RWPE2 (cell line): ENCODE measurements around the gene PKN1.

Experiments used
- ATAC-seq: fragments of 200-7000 bp; cut with Tn5 transposase; 3 replicates; pipeline ENCODE4 v1.9.1; 2021; ENCODE audit warnings: low read depth
- DNase-seq: peaks from one replicate; pipeline ENCODE4 v3.0.0-alpha.2; 2020; ENCODE audit warnings: low spot score
- H3K27ac ChIP-seq: fragments of 450-650 bp; 2 replicates; pipeline ENCODE4 v1.5.1; 2017; ENCODE audit warnings: mild to moderate bottlenecking; ENCODE audit not compliant: poor library complexity, severe bottlenecking
- H3K27me3 ChIP-seq: fragments of 250-450 bp; sonication (Bioruptor Pico); 2 replicates; pipeline ENCODE4 v1.5.1; 2021; ENCODE audit warnings: mild to moderate bottlenecking, moderate library complexity; ENCODE audit not compliant: insufficient read depth, poor library complexity, severe bottlenecking
- H3K36me3 ChIP-seq: fragments of 250-450 bp; sonication (Bioruptor Pico); 2 replicates; pipeline ENCODE4 v1.5.1; 2020; ENCODE audit warnings: low read depth, mild to moderate bottlenecking, moderate library complexity
- H3K4me1 ChIP-seq: fragments of 250-450 bp; sonication (Bioruptor Pico); 2 replicates; pipeline ENCODE4 v1.5.1; 2021; ENCODE audit warnings: mild to moderate bottlenecking, moderate library complexity; ENCODE audit not compliant: insufficient read depth, poor library complexity, severe bottlenecking
- H3K4me3 ChIP-seq: fragments of 250-450 bp; sonication (Bioruptor Pico); 2 replicates; pipeline ENCODE4 v1.5.1; 2021; ENCODE audit warnings: mild to moderate bottlenecking, moderate library complexity; ENCODE audit not compliant: severe bottlenecking
- H3K9me3 ChIP-seq: fragments of 250-450 bp; sonication (Bioruptor Pico); 2 replicates; pipeline ENCODE4 v1.5.1; 2021; ENCODE audit warnings: mild to moderate bottlenecking, moderate library complexity; ENCODE audit not compliant: severe bottlenecking
- CTCF ChIP-seq: fragments of 450-650 bp; IDR thresholded peaks from one replicate; pipeline ENCODE4 v1.5.1; 2017; ENCODE audit warnings: mild to moderate bottlenecking, moderate library complexity; ENCODE audit not compliant: poor library complexity, severe bottlenecking

Gene PKN1

DNA sequence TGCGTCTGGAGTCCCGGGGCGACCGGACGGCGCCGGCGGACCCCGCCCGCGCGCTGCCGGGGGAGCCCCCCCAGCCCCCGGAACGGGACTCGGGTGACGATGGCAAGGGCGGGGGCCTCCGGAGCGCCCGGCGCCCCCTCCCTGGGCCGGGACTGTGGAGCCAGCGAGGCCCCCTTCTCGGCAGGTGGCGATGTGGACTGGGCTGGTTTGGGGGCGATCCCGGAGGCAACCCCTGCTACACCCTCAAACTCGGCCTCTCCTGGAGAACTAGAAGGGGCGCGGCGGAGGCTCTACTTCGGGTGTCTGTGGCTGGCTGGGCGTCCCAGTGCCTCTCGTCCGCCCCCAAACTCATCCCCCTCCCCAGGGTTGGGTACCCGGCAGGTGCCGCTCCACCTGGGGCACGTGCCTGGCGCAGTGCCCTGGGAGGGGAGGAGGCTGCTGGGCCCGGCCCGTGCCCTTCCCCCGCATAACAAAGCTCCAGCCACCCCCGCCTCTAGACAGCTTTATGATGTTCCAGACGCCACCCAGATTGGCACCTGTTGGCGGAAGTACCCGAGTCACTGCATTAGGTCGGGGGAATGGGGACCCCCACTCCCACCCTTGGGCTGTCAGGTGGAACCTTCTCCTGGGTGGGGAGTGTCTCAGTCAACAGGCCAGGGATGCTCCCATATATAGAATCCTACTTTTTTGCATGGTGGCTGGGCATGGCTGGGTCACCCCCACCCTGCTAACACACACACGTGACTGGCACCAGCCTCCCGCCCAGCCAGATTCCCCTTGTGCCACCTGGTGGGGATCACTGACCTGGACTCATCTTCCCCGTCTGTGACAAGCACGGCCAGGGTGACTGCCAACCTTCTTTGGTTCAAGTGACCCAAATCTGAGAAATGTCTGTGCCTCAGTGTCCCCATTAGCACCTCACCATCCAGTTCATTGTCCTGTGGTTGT, 722 bp downstream of the PKN1 start:
- no peak for TF ChIP-seq CTCF
- Histone ChIP-seq H3K27me3 (no peaks in the 10 kb centered on the region), H3K27ac (peak overlapping the region; percentile 41), H3K4me3 (peak overlapping the region; percentile 72), H3K36me3 (peaks cover 5% of the 10 kb centered on the region; the same call in 1 of the 2 replicates), H3K4me1 (peaks cover 10% of the 10 kb centered on the region), H3K9me3 (no peaks in the 10 kb centered on the region)
- ATAC-seq (peak; percentile 32; the same call in 2 of the 3 replicates), DNase-seq (no peak)

GRCh38 chr19:14434543-14435319, 1.6 kb downstream of the PKN1 start:
- H3K36me3 ChIP-seq: peaks cover 5% of the 10 kb centered on the region; the same call in 1 of the 2 replicates
- H3K9me3 ChIP-seq: no peaks in the 10 kb centered on the region
- peaks cover 10% of the 10 kb centered on the region for H3K4me1 ChIP-seq
- H3K27ac ChIP-seq: peak overlapping the region; percentile 41
- DNase-seq (no peak), ATAC-seq (peak; percentile 82)
- H3K4me3 ChIP-seq: no peak overlapping the region
- TF ChIP-seq CTCF: no peak
- H3K27me3 ChIP-seq: no peaks in the 10 kb centered on the region

DNA sequence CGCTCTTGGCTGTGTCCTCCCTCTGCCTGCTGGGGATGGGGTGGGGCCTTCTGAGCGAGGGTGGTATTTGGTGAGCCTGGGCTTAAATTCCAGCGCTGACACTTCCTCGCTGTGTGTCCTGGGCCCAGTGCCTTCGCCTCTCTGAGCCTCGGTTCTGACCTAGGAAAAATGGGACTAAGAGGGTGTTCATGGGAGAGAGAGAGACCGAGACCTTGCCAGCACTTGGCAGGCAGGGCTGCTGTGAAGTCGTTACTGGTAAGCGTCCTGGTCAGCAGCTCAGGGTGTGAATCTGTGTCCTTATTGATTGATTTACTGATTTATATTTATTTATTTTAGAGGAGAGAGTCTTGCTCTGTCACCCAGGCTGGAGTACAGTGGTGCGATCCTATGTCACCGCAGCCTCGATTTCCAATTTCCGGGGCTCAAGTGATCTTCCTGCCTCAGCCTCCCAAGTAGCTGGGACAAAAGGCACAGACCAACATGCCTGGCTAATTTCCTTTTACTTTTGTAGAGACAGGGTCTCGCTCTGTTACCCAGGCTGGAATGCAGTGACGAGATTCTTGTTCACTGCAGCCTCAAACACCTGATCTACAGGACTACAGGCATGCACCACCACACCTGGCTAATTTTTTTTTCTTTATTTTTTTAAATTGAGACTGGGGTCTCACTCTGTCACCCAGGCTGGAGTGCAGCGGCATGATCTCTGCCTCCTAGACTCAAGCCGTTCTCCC, 2.4 kb downstream of the PKN1 start:
- Histone ChIP-seq H3K27me3 (no peaks in the 10 kb centered on the region), H3K4me1 (peaks cover 10% of the 10 kb centered on the region), H3K4me3 (no peak overlapping the region), H3K27ac (peak overlapping the region; percentile 41), H3K36me3 (peaks cover 5% of the 10 kb centered on the region; the same call in 1 of the 2 replicates), H3K9me3 (no peaks in the 10 kb centered on the region)
- TF ChIP-seq CTCF: no peak
- DNase-seq (no peak), ATAC-seq (no peak)

GRCh38 chr19:14437578-14438140, 4.6 kb downstream of the PKN1 start:
- H3K27ac ChIP-seq: no peak overlapping the region
- no peaks in the 10 kb centered on the region for H3K9me3 ChIP-seq
- no peak for ATAC-seq
- DNase-seq: no peak
- TF ChIP-seq CTCF: no peak
- peaks cover 14% of the 10 kb centered on the region for H3K36me3 ChIP-seq
- no peak overlapping the region for H3K4me3 ChIP-seq
- peaks cover 10% of the 10 kb centered on the region for H3K4me1 ChIP-seq
- no peaks in the 10 kb centered on the region for H3K27me3 ChIP-seq
